Measurements from ENCODE around the gene NMD3. TPM values are rescaled to one million over a fixed set of nuclear protein-coding genes. Genes with fewer than 3 reads are reported as not detected.
A peak's percentile ranks its signal among the peaks of the same experiment; 100 is the strongest.
"Not testable (repeated sequence)": the region's sequence is repeated elsewhere in the genome, so short reads cannot be mapped to it uniquely, and the experiment has no call there.

The NMD3 gene
- total and polyA plus RNA-seq, 11 donors, result 20.4 to 74.9 (median 54.8) TPM

- H3K27me3 ChIP-seq, result no peaks in the 10 kb centered on the region
- H3K4me1 ChIP-seq, result peaks cover 0 to 21% (median 7%) of the 10 kb centered on the region in 12 donors
- ATAC-seq (no peak), DNase-seq (no peak)
- no peaks in the 10 kb centered on the region for H3K36me3 ChIP-seq
- intact Hi-C loops (cut with DNase I), result no loop called here
- no peak for TF ChIP-seq POLR2A (IDR thresholded peaks at IDR 0.05)
- TF ChIP-seq, protein P1, sequence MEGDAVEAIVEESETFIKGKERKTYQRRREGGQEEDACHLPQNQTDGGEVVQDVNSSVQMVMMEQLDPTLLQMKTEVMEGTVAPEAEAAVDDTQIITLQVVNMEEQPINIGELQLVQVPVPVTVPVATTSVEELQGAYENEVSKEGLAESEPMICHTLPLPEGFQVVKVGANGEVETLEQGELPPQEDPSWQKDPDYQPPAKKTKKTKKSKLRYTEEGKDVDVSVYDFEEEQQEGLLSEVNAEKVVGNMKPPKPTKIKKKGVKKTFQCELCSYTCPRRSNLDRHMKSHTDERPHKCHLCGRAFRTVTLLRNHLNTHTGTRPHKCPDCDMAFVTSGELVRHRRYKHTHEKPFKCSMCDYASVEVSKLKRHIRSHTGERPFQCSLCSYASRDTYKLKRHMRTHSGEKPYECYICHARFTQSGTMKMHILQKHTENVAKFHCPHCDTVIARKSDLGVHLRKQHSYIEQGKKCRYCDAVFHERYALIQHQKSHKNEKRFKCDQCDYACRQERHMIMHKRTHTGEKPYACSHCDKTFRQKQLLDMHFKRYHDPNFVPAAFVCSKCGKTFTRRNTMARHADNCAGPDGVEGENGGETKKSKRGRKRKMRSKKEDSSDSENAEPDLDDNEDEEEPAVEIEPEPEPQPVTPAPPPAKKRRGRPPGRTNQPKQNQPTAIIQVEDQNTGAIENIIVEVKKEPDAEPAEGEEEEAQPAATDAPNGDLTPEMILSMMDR (IDR thresholded peaks at IDR 0.05), result no peak
- H3K27ac ChIP-seq, result no peak overlapping the region
- H3K9me3 ChIP-seq, result peaks cover 0 to 8% (median 0%) of the 10 kb centered on the region in 12 donors
- H3K4me3 ChIP-seq, result no peak overlapping the region
- WGBS, 4 donors, result 73 to 79% (median 74%) methylated on average over 3 of the region's 3 CpGs
Observed at GRCh38 chr3:161177991-161178390, 43.1 kb upstream of the NMD3 start.

GRCh38 chr3:161181371-161181770, 39.7 kb upstream of the NMD3 start:
- 0 to 28% (median 19%) methylated on average over 1 of the region's 1 CpG for WGBS, 4 donors

GRCh38 chr3:161187046-161187445, 34.1 kb upstream of the NMD3 start:
- H3K9me3 ChIP-seq, result no peaks in the 10 kb centered on the region
- no peaks in the 10 kb centered on the region for H3K27me3 ChIP-seq
- no peak overlapping the region for H3K27ac ChIP-seq
- no peak for ATAC-seq
- H3K4me1 ChIP-seq, result peaks cover 0 to under 1% (median 0%) of the 10 kb centered on the region in 12 donors
- intact Hi-C loops (cut with DNase I), result no loop called here
- H3K4me3 ChIP-seq, result no peak overlapping the region
- 11 to 46% (median 24%) methylated on average over 2 of the region's 2 CpGs for WGBS, 4 donors
- TF ChIP-seq, protein P1 (IDR thresholded peaks at IDR 0.05), result no peak
- TF ChIP-seq POLR2A (IDR thresholded peaks at IDR 0.05), result no peak
- H3K36me3 ChIP-seq, result no peaks in the 10 kb centered on the region
- DNase-seq, result no peak

More at GRCh38 chr3:161181371-161181770, 39.7 kb upstream of the NMD3 start:
- H3K9me3 ChIP-seq; H3K27me3 ChIP-seq; intact Hi-C loops (cut with DNase I); H3K4me3 ChIP-seq; H3K36me3 ChIP-seq: not testable (repeated sequence)
- peak in 4 of 5 donors; percentile 28 to 48 (median 40) for DNase-seq
- peak overlapping the region in 5 of 12 donors; percentile 3 to 55 (median 36) for H3K27ac ChIP-seq
- peaks cover 0 to 21% (median 7%) of the 10 kb centered on the region in 12 donors for H3K4me1 ChIP-seq
- ATAC-seq, result peak in 3 of 4 donors; percentile 33 to 72 (median 61)

DNA sequence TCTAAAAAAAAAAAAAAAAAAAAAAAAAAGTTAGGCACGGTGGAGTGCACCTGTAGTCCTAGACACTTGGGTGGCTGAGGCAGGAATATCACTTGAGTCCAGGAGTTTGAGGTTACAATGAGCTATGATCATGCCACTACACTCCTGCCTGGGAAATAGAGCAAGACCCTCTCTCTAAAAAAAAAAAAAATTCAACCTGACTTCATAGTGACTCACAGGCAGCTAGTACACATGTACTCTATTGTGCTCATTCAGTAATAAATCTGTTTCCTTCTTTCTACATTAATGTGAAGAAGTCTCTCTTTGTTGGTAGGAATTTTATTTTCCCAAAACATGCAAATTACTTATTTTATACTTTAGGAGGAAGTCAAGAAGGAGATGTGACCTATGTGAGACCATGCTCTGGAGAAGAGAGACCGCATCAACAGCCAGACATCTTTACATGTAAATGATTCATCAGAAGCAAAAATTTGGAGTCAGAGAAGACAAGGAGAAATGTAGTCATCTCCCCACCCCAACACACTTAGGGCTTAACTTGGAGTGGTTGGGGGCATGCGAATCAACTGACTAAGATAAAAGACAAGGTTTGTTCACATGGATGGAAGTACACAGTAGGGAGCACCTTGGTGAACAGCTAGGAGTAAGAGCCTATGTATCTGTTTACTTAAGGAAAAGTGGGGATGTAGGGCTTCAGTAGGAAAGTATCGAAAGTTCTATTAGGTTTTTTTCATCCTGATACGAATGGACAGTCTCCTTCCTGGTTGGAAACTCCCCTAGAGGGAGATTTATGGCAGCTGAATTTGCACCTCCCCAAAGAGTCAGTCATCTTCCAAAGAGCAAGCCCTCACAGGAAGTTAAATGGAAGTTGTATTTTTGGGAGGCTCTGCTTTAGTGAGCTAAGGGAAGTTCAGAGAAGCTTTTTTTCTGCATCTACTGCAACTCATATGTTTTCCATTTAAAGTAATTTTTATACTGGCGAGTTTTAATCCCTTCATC, 23.0 kb upstream of the NMD3 start:
- ATAC-seq, result no peak
- intact Hi-C loops (cut with DNase I), result loop anchor here in 1 of 10 donors (5.0 kb wide), 1 partner anchor 241 kb away; no protein-coding TSS in a partner anchor

More for the DNA sequence above, 23.0 kb upstream of the NMD3 start:
- peaks cover 0 to 25% (median 2%) of the 10 kb centered on the region in 12 donors for H3K9me3 ChIP-seq
- H3K27ac ChIP-seq, result no peak overlapping the region
- TF ChIP-seq, protein P1 (IDR thresholded peaks at IDR 0.05), result no peak
- no peak for TF ChIP-seq POLR2A (IDR thresholded peaks at IDR 0.05)
- no peak overlapping the region for H3K4me3 ChIP-seq
- WGBS, 4 donors, result 81 to 89% (median 85%) methylated on average over 6 of the region's 6 CpGs
- H3K36me3 ChIP-seq, result no peaks in the 10 kb centered on the region
- no peaks in the 10 kb centered on the region for H3K27me3 ChIP-seq
- no peaks in the 10 kb centered on the region for H3K4me1 ChIP-seq
- DNase-seq, result no peak

All from heart left ventricle (tissue), 16 donors.